Measurements from ENCODE around the gene APBB2.
"Not testable (repeated sequence)": the region's sequence is repeated elsewhere in the genome, so short reads cannot be mapped to it uniquely, and the experiment has no call there.

The APBB2 gene

GRCh38 chr4:40827758-40828157 lies 386.6 kb downstream of the APBB2 start:
- DNase-seq (ENCODE audit: low read depth, low spot score): no peak

DNA sequence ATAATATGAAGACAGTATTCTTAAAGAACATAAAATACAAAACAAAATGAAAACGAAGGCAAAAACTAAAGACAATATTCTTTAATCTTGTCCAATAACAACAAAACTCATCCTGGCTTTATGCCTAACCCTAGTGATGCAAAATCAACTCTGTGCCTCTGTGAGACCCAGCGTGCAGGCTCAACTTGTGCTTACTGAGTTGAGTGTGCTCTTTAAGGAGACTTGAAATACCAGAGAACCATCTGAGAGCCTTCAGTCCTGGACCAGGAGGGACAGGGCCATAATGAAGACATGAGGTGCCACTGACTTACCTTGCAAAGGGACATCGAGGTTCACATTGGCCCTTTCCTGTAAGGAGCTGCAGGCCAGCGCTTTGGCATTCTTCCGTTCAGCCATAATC lies 387.5 kb downstream of the APBB2 start:
- no peak for DNase-seq (ENCODE audit: low read depth, low spot score)

DNA sequence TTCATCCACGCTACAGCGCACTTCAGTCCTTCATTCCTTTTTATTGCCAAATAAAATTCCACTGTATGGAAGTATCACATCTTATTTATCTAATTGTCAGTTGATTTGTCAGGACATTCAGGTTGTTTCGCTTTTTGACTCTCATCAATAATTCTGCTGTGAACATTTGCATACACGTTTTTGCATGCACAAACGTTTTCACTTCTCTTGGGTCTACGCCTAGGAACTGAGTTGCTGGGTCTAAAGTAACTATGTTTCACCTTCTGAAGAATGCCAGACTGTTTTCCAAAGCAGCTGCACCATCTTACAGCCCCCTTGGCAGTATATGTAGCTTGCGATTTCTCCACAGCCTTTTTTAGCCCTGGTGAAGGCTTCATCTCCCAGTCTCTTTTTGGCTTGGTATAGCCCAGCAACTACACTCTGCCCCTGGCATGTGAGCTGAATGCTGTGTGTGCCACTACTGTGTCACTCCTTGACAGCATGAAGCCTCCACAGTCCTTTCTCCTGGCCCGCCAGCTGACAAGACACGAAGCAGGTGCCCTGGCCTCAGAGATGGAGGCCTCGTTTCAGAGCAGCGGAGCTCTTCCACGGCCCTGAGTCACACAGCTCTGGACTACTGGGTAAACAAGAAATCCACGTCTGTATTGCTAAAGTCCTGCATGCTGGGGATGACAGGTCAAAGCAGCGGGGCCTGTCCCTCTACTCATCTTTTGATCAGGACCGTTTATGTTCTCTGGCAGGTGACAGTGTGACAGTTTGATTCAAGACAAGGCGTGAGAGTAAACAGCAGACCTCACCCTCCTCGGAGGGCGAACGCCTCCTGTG lies 389.1 kb downstream of the APBB2 start:
- DNase-seq (ENCODE audit: low read depth, low spot score): no peak

GRCh38 chr4:40822420-40823166 lies 391.7 kb downstream of the APBB2 start:
- no peak for DNase-seq (ENCODE audit: low read depth, low spot score)

GRCh38 chr4:40820101-40820500 lies 394.2 kb downstream of the APBB2 start:
- DNase-seq (ENCODE audit: low read depth, low spot score): no peak

GRCh38 chr4:40817157-40817556 lies 397.2 kb downstream of the APBB2 start:
- not testable (repeated sequence) for DNase-seq (ENCODE audit: low read depth, low spot score)

DNA sequence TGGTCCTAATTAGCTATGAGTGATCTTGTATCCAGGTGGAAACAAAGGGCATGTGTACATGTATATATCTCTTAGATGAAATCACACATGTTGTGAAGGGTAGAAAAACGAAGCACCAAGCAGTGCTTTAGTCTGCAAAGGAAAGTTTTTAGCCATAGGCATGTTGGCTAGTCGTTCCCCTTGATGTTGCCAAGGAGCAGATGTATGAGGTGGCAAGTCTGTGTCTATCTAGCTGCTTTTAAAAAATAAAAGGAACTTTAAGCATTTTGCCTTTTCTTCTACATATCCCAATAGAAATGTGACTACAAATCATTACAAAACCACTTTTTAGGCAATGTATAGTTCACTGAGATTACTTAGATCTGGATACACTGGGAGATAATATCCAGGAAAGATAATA lies 401.5 kb downstream of the APBB2 start:
- no peak for DNase-seq (ENCODE audit: low read depth, low spot score)

DNA sequence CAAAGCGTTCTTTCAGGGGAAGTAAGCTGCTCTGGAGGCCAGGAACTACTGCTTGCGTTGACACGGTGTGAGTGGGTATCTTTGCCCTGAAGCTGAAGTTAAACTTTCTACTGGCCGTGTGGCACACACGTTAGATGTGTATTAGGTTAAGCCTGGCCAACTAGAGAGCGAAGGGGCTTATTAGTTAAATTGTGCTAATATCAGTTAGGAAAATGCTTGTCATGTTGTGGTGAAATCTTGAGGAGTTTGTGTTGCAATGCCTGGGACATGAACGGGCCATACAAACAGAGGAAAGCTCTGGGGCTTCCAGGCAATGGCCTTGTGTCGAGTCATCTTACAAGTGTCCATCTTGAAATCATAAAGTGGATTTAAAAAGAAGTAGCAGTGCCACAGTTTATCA lies 402.0 kb downstream of the APBB2 start:
- DNase-seq (ENCODE audit: low read depth, low spot score): no peak

DNA sequence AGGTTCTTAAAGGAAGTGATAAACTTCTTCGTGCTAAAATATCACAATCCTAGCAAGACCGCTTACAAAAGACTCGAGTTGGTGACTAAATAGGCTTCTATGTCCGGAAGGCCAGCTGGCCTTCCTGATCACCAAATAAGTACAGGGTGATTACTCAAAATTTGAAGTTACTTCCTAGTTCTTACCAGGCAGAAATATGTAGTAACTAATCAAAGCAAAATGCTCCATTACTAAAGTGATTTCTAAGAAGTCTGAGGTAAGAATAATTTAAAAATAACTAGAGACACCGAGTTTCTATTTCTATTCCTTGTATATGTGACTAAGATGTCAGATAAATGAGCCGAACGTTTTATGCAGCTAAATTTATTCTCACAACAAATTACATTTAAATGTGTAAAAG lies 402.4 kb downstream of the APBB2 start:
- DNase-seq (ENCODE audit: low read depth, low spot score): no peak

DNA sequence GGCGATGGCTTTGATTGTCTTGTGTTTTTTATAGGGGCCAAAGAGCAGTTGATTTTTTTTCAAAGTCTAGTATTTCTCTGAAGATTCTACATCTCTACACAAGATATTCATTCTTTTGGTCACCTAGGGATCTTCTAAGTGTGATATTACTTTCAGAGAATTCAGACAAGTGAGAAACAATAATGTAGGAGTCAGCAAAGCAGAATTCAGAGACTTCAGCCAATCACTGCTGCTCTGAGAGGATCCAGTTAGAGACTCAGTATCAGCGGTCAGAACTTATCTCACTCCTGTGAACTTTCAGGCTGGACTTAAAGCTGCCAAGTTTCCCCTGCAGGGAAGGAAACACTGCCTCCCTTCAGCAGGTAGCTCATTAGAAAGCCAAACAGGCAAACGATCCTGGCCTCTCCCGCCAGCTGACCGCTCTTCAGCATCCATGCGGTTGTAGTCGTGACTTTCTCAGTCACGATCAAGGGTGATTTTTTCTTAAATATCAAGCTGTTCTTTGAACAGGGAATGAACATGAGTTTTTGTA lies 405.4 kb downstream of the APBB2 start:
- peak; percentile 17 for DNase-seq (ENCODE audit: low read depth, low spot score)

DNA sequence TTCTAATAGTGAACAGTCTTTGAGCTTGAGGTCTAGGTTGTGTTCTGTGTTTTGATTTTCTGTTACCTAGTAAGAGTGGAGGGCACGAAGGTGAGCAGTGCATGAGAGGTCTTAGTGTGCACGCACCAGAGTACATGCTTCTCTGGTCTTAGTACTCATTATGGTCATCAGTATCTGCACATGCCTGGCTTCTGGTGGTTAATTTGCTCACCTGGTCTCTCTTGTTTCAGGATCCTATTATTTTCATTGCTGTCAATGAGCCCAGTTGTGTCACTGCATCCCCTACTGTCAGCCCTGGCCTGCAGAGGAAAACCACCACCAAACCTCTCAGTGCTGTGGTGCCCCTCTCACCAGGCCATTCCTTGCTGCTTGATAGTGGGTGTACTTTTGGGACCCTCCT lies 409.7 kb downstream of the APBB2 start:
- DNase-seq (ENCODE audit: low read depth, low spot score): no peak

DNA sequence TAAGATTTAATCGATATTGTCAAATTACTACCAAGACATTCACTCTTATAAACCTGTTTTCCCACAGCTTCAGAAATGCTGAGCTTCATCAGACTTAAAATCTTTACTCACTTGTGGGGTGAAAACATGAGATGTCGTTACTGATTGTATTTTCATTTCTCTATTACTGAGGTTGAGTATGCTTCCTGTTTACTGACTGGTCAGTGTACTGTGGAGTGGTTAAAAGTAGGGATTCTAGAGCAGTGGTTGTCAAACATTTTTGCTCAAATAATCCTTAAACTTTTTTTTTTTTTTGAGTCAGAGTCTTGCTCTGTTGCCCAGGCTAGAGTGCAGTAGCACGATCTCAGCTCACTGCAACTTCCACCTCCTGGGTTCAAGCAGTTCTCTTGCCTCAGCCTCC lies 414.3 kb downstream of the APBB2 start:
- no peak for DNase-seq (ENCODE audit: low read depth, low spot score)

- no peak for DNase-seq (ENCODE audit: low read depth, low spot score)
These were observed 424.6 kb downstream of the APBB2 start for GRCh38 chr4:40789771-40790170.

DNA sequence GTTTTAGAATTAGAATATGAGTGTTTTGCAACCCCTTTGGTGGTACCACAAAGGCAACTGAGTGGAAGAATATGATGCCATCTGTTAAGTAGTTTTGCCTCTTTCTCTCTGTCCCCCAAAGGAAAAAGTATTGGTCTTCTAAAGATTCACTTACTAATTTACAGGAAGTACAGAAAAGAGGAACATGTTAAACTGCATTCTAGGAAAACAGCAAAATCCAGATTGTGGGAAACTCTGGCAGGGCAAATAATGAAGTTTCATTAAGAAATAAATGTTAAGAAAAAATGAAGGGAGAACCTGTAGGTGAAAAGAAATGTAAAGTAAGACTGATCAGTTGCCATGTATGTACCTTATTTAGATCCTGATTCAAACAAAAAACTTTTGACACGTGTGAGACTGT lies 425.3 kb downstream of the APBB2 start:
- DNase-seq (ENCODE audit: low read depth, low spot score): no peak

GRCh38 chr4:40788331-40788730 lies 426.0 kb downstream of the APBB2 start:
- no peak for DNase-seq (ENCODE audit: low read depth, low spot score)

DNA sequence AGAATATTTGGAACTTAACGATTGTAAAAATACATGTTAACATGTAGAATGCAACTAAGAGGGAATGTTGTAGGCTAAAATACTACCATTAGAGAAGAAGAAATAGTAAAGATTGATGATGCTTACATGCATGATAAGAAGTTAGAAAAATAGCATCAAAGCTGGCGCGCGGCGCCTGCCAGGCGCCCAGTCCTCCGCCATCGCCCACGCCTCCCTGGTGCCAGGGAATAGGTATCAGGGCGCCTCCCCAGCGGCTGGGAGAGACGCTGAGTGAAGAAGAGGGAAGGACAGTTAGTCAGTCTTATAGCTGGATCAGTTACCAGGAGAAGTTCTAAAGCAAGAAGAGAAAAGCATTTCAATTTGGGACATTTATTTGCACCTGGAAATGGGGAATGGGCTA lies 428.6 kb downstream of the APBB2 start:
- no peak for DNase-seq (ENCODE audit: low read depth, low spot score)

DNA sequence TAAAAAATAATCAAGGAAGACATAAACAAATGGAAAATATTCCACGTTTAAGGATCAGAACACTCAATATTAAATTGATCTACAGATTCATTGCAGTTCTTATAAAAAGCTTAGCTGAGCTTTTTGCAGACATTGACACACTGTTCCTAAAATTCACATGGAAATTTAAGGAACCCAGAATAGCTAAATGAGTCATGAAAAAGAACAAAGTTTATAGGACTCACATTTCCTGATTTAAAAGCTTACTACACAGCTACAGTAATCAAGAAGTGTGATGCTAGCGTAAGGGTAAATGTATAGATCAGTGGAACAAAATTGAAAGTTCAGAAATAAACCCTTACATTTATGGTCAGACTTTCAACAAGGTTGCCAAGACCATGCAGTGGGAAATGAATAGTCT lies 431.5 kb downstream of the APBB2 start:
- no peak for DNase-seq (ENCODE audit: low read depth, low spot score)

DNA sequence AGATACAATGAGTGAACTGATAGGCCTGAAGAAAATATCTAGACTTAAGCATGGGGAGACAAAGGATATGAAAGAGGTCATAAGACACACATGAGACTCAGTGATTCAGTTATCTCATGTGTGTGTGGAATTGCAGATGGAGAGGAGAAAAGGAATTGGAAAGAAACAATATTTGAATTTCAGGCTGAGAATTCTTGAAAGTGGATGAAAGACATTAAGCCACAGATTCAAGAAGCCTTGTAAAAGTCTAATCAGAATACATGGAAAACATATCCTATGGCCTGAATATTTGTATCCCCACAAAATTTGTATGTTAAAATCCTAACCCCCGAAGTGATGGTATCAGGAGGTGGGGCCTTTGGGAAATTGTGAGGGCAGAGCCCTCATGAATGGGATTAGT lies 436.3 kb downstream of the APBB2 start:
- no peak for DNase-seq (ENCODE audit: low read depth, low spot score)

- no peak for DNase-seq (ENCODE audit: low read depth, low spot score)
These were observed 445.1 kb downstream of the APBB2 start for GRCh38 chr4:40769266-40769665.

DNA sequence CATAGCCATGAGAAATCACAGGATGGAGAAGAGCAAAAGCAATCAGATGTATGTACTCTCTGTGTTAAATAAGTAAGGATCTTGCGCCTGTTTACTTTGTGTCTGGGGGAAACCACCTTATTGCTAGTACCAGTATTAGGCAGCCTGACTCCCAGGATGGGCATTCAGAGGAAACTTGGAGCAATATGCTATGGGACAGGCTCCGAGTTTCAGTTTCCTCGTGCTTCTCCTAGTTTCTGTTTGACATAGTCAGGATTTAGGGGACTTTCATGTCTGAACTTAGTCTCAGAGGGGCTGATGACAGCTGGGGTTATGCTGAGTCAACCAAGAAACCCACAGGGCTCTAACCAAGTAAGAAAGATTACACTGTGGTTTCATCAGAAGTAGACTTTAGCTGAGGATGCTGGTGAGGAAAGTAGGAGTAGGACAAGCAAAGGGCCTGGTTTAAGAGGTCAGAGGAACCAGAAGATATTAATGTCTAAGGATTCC lies 451.1 kb downstream of the APBB2 start:
- no peak for DNase-seq (ENCODE audit: low read depth, low spot score)
